HepG2 (cell line): ENCODE data around the gene HAGH. TPM values are rescaled to one million over a fixed set of nuclear protein-coding genes. Genes with fewer than 3 reads are reported as not detected.

Source experiments
- AHR ChIP-seq: IDR thresholded peaks from 2 replicates; pipeline ENCODE4 v1.6.1; 2018; ENCODE audit warnings: missing genetic modification reagents, missing compliant biosample characterization
- LBX2 ChIP-seq: sonication (generic); formaldehyde crosslinking; IDR thresholded peaks from 2 replicates; pipeline ENCODE4 v1.5.0; 2020; ENCODE audit warnings: missing genetic modification reagents, mild to moderate bottlenecking, borderline replicate concordance
- LRRFIP1 ChIP-seq: sonication (generic); formaldehyde crosslinking; conservative IDR thresholded peaks from 2 replicates; pipeline ENCODE4 v1.4.0; 2020; ENCODE audit warnings: missing genetic modification reagents
- MAF1 ChIP-seq: sonication (generic); formaldehyde crosslinking; IDR thresholded peaks from 2 replicates; pipeline ENCODE4 v1.5.0; 2020; ENCODE audit warnings: missing genetic modification reagents, borderline replicate concordance
- MEIS2 ChIP-seq: sonication (generic); formaldehyde crosslinking; IDR thresholded peaks from 2 replicates; pipeline ENCODE4 v1.9.0; 2021; ENCODE audit warnings: mild to moderate bottlenecking, missing genetic modification reagents
- MTF1 ChIP-seq: sonication (generic); formaldehyde crosslinking; IDR thresholded peaks from 2 replicates; pipeline ENCODE4 v1.5.0; 2020; ENCODE audit warnings: missing genetic modification reagents
- NR1H2 ChIP-seq: sonication (generic); formaldehyde crosslinking; IDR thresholded peaks from 2 replicates; pipeline ENCODE4 v1.8.1; 2022; ENCODE audit warnings: low read depth, missing genetic modification reagents, borderline replicate concordance
- TEF ChIP-seq: sonication (generic); formaldehyde crosslinking; IDR thresholded peaks from 2 replicates; pipeline ENCODE4 v1.5.0; 2020; ENCODE audit warnings: missing genetic modification reagents
- ZBTB21 ChIP-seq: sonication (generic); formaldehyde crosslinking; IDR thresholded peaks from 2 replicates; pipeline ENCODE4 v1.4.0; 2020; ENCODE audit warnings: missing genetic modification reagents
- ZFP62 ChIP-seq: sonication (generic); formaldehyde crosslinking; IDR thresholded peaks from 2 replicates; pipeline ENCODE4 v1.4.0; 2020; ENCODE audit warnings: missing genetic modification reagents
- ZNF331 ChIP-seq: sonication (generic); formaldehyde crosslinking; IDR thresholded peaks from 2 replicates; pipeline ENCODE4 v1.4.0; 2020; ENCODE audit warnings: missing genetic modification reagents
- ZNF678 ChIP-seq: sonication (generic); formaldehyde crosslinking; IDR thresholded peaks from 2 replicates; pipeline ENCODE4 v1.4.0; 2020; ENCODE audit warnings: mild to moderate bottlenecking, missing genetic modification reagents
- polyA plus RNA-seq, 8 experiments: library from polyadenylated mRNA; depleted of rRNA in 3 of 8; stranded (reverse) in 7 of 8; unstranded in 1 of 8; fragments of >200 nt; fragmentation: Illumina TruSeq in 4 of 8; extraction: Trizol in 4 of 8; gene quantifications; 2 replicates each; pipeline versions ENCODE4 v1.2.1 to v1.2.3, GENCODE V29; 2011 to 2016; ENCODE audit warnings: low read depth in 4 of 8, missing spikeins in 1 of 8, mixed read lengths in 1 of 8; ENCODE audit not compliant: insufficient read depth in 1 of 8
- total RNA-seq, 5 experiments: library from RNA; depleted of rRNA; stranded (reverse); fragments of >200 nt; fragmentation: Illumina TruSeq; extraction: Trizol; gene quantifications; 2 replicates each; pipeline ENCODE4 v1.2.3, GENCODE V29; 2016; ENCODE audit warnings: low read depth in 1 of 5
- TF ChIP-seq, protein P1 (sequence below): sonication (generic); formaldehyde crosslinking; IDR thresholded peaks from 2 replicates; pipeline ENCODE4 v1.5.1; 2020; ENCODE audit warnings: missing genetic modification reagents, mild to moderate bottlenecking, borderline replicate concordance
- TF ChIP-seq, protein P2 (sequence below): sonication (generic); formaldehyde crosslinking; IDR thresholded peaks from 2 replicates; pipeline ENCODE4 v1.4.0; 2020; ENCODE audit warnings: missing genetic modification reagents
- TF ChIP-seq, protein P3 (sequence below): sonication (generic); formaldehyde crosslinking; IDR thresholded peaks from 2 replicates; pipeline ENCODE4 v1.9.0; 2021; ENCODE audit warnings: missing genetic modification reagents, borderline replicate concordance

Gene HAGH
- total and polyA plus RNA-seq, 2 of the 13 experiments (the other 11 are each of a cell fraction or from before 2014, with no cell fraction given): 70.4 to 95.4 TPM

DNA sequence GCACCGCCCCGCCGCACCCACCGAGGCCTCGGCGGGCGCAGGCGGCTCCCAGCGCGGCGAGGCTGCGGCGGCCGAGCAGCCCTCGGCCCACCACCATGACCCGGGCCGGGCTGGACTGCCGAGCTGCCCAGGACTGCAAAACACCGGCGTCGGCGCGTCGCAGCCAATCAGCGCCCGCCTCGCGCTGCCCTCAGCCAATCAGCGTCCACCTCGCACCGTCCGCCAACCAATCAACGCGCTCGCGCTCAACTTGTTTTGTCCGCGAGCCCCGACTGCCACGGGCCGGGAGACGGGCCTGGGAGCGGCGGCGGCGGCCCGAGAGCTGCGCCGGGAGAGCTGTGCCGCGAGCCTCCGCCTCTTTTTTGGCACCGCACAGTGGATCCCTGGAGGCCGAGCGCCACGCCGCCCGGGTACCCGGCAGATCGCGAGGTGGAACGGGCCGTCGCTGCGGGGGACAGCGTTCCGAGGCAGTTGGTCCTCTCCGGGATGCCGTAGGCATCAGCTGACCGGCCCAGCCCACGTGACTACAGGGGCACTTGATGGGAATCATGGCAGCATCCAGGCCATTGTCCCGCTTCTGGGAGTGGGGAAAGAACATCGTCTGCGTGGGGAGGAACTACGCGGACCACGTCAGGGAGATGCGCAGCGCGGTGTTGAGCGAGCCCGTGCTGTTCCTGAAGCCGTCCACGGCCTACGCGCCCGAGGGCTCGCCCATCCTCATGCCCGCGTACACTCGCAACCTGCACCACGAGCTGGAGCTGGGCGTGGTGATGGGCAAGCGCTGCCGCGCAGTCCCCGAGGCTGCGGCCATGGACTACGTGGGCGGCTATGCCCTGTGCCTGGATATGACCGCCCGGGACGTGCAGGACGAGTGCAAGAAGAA is at the start of gene HAGH, which contains the start of gene FAHD1 (continued):
- no peak; the same call in 1 of the 2 replicates for TF ChIP-seq AHR (CRISPR knock-in tag)
- peak; percentile 71; the same call in 1 of the 2 replicates for TF ChIP-seq MAF1 (CRISPR knock-in tag)
- TF ChIP-seq LBX2 (CRISPR knock-in tag): peak; percentile 67; the same call in 1 of the 2 replicates
- TF ChIP-seq MTF1: no peak
- no peak for TF ChIP-seq NR1H2 (CRISPR knock-in tag)
- TF ChIP-seq, protein P1, sequence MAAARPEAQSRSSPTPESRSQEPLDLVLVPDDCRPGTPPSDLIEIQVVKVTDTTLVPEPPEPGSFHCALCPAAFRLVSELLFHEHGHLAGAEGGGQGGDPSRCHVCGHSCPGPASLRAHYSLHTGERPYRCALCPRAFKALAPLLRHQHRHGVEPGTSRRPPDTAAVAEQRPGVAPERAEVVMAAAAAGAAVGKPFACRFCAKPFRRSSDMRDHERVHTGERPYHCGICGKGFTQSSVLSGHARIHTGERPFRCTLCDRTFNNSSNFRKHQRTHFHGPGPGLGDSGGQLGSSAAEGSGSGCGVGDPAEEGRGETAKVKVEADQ (CRISPR knock-in tag): peak; percentile 68; the same call in 1 of the 2 replicates
- no peak for TF ChIP-seq ZFP62 (CRISPR knock-in tag)
- TF ChIP-seq LRRFIP1 (CRISPR knock-in tag): no peak
- TF ChIP-seq MEIS2: peak; percentile 62; the same call in 1 of the 2 replicates
- TF ChIP-seq ZNF331 (CRISPR knock-in tag): 0 out of 2 replicates have a peak, but pooled peaks have one; percentile 51
- TF ChIP-seq, protein P2, sequence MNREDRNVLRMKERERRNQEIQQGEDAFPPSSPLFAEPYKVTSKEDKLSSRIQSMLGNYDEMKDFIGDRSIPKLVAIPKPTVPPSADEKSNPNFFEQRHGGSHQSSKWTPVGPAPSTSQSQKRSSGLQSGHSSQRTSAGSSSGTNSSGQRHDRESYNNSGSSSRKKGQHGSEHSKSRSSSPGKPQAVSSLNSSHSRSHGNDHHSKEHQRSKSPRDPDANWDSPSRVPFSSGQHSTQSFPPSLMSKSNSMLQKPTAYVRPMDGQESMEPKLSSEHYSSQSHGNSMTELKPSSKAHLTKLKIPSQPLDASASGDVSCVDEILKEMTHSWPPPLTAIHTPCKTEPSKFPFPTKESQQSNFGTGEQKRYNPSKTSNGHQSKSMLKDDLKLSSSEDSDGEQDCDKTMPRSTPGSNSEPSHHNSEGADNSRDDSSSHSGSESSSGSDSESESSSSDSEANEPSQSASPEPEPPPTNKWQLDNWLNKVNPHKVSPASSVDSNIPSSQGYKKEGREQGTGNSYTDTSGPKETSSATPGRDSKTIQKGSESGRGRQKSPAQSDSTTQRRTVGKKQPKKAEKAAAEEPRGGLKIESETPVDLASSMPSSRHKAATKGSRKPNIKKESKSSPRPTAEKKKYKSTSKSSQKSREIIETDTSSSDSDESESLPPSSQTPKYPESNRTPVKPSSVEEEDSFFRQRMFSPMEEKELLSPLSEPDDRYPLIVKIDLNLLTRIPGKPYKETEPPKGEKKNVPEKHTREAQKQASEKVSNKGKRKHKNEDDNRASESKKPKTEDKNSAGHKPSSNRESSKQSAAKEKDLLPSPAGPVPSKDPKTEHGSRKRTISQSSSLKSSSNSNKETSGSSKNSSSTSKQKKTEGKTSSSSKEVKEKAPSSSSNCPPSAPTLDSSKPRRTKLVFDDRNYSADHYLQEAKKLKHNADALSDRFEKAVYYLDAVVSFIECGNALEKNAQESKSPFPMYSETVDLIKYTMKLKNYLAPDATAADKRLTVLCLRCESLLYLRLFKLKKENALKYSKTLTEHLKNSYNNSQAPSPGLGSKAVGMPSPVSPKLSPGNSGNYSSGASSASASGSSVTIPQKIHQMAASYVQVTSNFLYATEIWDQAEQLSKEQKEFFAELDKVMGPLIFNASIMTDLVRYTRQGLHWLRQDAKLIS (CRISPR knock-in tag): peak; percentile 67; the same call in 1 of the 2 replicates
- TF ChIP-seq, protein P3, sequence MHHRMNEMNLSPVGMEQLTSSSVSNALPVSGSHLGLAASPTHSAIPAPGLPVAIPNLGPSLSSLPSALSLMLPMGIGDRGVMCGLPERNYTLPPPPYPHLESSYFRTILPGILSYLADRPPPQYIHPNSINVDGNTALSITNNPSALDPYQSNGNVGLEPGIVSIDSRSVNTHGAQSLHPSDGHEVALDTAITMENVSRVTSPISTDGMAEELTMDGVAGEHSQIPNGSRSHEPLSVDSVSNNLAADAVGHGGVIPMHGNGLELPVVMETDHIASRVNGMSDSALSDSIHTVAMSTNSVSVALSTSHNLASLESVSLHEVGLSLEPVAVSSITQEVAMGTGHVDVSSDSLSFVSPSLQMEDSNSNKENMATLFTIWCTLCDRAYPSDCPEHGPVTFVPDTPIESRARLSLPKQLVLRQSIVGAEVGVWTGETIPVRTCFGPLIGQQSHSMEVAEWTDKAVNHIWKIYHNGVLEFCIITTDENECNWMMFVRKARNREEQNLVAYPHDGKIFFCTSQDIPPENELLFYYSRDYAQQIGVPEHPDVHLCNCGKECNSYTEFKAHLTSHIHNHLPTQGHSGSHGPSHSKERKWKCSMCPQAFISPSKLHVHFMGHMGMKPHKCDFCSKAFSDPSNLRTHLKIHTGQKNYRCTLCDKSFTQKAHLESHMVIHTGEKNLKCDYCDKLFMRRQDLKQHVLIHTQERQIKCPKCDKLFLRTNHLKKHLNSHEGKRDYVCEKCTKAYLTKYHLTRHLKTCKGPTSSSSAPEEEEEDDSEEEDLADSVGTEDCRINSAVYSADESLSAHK (CRISPR knock-in tag): no peak
- TF ChIP-seq TEF: no peak
- 0 out of 2 replicates have a peak, but pooled peaks have one; percentile 20 for TF ChIP-seq ZBTB21 (CRISPR knock-in tag)
- 0 out of 2 replicates have a peak, but pooled peaks have one; percentile 23 for TF ChIP-seq ZNF678 (CRISPR knock-in tag)
